Stimulated activated CD8-positive, alpha-beta memory T cell treated with anti-CD3 and anti-CD28 coated beads, Interleukin-12 subunit alpha, Interleukin-12 subunit beta, amount 100 ng/mL, for 24 hours (primary cell): ENCODE data around the gene HNMT.

Experiments used
- DNase-seq: peaks from one replicate; pipeline ENCODE4 v3.0.0-alpha.2; 2020; ENCODE audit errors: extremely low read depth

The HNMT gene

GRCh38 chr2:138012082-138012481 is 47.8 kb downstream of the HNMT start:
- no peak for DNase-seq

DNA sequence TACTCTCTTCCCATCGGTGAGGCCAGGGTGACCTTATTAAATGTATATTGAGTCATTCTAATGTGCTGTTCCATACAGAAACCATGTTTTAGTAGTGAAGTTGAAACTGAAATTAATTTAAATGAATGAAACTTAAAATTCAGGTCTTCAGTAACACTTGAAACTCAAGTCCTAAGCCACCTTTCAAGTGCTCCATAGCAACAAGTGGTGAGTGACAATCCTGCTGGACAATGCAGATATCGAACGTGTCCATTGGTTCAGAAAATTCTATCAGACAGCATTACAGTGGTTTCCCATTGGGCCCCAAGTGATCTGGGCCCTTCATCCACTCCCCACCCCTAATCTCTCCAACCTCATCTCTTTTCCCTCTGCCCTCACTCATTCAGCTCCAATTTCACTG is 48.7 kb downstream of the HNMT start:
- DNase-seq: no peak

GRCh38 chr2:138013639-138014038 is 49.4 kb downstream of the HNMT start:
- no peak for DNase-seq

DNA sequence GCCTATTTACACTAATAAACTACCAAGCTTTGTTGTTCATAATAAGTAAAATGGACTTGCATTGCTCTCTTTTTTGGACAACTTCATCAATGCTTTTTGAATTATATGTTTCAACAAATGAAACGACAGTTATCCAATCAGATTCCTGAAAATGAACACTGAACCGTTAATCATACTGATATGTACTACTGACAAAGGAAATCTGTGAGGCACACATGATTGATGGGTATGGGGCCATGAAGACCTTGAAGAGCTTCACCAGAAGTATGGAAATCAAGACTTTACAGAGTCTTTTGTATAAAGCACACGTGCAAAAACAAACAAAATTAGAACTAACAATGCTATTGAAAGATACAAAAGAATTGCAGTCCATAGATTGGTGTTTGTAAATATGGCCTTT is 51.2 kb downstream of the HNMT start:
- DNase-seq: no peak

DNA sequence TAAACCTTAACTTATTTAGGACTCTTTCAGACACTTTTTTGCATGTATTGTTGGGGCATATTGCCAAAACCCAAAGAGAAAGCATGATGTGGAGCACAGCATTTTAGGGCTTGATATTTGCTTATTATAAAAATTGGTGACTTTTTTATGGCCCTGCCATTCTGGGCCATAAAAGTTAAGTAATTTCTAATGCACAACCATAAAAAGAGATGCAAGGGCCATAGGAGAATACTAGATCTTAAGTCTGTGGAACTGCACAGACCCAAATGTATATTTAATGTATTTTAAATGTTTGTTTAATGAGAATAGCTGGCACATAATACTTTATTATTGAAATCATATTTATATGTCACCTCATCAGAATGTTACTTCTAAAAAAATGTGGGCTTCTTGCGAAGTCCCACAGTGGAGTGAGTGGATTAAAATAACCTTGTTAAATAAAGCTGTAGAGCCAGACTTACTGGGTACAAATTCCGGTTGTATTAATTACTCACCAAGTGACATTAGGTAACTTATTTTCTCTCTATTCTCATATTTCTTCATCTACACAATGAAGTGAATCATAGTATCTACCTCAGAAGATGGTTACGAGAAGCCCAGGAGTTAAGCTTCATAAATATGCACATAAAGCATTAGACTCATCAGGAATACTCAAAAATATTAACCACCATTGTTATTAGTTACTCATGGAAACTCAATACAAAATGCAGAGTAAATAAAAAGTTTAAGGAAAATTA is 52.2 kb downstream of the HNMT start:
- DNase-seq: no peak

DNA sequence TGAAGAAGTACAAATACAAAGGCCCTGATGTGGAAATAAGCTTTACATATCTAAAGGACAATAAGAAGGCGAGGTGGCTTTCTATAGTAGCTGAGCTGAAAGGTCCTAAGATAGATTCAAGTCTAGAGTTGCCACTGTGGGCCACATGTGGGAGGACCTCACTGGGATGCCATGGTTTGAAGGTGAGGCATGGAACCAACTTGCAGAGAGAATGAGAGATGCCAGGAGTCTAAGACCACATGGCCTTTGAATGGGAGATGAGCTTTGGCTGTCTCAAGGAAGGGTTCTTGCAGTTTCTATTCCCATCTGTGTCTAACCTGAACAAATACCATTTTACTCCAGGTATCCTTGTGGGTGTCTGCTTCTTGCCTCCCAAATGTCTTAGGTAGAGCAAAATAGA is 53.6 kb downstream of the HNMT start:
- DNase-seq: no peak

- no peak for DNase-seq
Observed at GRCh38 chr2:138018866-138019688, 54.8 kb downstream of the HNMT start.

- no peak for DNase-seq
Observed at GRCh38 chr2:138020432-138020831, 56.2 kb downstream of the HNMT start.

DNA sequence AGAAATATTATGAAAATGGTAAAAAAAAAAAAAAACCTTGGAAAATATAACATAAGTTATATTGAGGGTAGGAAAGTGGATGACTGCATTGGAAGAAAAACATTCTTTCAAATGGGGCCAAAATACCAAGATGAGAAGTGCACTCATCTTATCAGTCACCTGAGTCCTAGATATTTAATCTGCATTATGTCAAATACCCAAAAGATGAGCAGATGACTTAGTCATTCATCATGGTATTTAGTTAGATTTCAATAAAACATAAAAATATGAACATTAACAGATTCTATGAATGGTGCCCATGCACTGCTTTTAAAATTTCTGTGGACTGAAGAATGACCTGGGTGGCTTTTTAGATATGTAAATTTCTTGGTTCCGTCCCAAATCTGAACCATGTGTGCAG is 56.9 kb downstream of the HNMT start:
- no peak for DNase-seq

GRCh38 chr2:138023298-138023697 is 59.0 kb downstream of the HNMT start:
- no peak for DNase-seq

- DNase-seq: no peak
Observed at GRCh38 chr2:138023976-138024375, 59.7 kb downstream of the HNMT start.

- DNase-seq: no peak
Observed at GRCh38 chr2:138026111-138027020, 62.1 kb downstream of the HNMT start.

GRCh38 chr2:138028538-138028937 is 64.3 kb downstream of the HNMT start:
- no peak for DNase-seq

GRCh38 chr2:138029276-138029675 is 65.0 kb downstream of the HNMT start:
- no peak for DNase-seq

- DNase-seq: no peak
Observed at GRCh38 chr2:138030459-138030858, 66.2 kb downstream of the HNMT start.

DNA sequence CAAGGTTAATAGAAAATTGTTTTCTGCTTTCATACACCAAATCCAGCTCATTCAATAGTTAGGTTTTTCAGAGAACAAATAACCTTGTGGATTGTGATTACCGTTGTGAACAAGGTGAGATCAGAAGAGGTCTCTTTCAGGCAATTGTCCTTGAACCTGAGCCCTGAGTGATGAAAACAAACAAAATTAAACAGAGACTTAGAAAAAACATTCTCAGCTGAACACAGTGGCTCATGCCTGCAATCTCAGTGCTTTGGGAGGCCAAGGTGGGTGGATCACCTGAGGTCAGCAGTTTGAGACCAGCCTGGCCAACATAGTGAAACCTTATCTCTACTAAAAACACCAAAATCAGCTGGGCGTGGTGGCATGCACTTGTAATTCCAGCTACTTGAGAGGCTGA is 68.1 kb downstream of the HNMT start:
- no peak for DNase-seq

GRCh38 chr2:138034536-138034935 is 70.3 kb downstream of the HNMT start:
- DNase-seq: no peak

DNA sequence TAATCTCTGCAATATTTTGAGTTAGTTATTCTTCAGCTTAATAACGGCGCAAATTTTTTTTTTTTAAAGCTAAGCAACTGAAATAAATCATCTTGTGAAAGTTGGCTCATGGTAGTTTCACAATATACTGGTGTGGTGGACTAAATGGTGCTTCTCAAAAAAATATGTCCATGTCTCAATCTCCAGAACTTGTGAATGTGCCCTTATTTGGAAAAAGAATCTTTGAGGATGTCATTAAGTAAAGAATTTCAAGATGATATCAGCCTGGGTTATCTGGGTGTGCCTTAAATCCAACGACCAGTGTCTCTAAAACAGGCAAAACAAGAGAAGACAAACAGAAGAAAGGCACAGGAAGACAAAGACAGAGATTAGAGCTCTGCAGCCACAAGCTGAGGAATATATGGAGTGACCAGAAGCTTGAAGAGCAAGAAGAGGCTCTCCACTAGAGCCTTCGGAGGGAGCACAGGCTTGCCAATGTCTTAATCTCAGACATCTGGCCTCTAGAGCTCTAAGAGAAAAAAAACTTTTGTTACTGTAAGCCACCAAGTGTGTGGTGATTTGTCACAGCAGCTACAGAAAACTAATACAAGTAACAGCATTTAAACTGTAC is 71.4 kb downstream of the HNMT start:
- DNase-seq: no peak

- DNase-seq: no peak
Observed at GRCh38 chr2:138036522-138036921, 72.2 kb downstream of the HNMT start.

- DNase-seq: no peak
Observed at GRCh38 chr2:138037090-138037489, 72.8 kb downstream of the HNMT start.

GRCh38 chr2:138040616-138041015 is 76.3 kb downstream of the HNMT start:
- DNase-seq: no peak

DNA sequence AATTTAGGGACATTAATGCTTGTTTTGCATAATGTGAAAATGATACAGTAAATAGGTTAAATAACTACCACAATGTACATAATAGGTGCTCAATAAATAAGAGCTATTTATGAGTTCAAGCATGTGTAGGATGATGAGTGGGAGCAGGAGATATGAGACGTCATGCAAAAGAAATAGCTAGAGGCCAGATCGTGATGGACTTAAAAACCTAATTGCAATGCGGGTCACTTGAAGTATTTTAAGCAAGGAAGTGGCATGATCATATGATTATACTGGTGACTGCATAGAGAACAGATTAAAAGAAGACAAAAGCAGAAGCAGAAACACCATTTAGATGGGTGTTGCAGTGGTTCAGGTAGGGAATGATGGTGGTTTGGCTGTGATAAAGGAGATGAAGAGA is 78.0 kb downstream of the HNMT start:
- no peak for DNase-seq
